Liver (tissue), 3 donors: ENCODE results near the gene UMODL1.

Experiments
- EGR1 ChIP-seq, 2 donors: IDR thresholded peaks; 2 replicates each; pipeline ENCODE4 v1.6.1; 2016 to 2018; ENCODE audit warnings: antibody characterized with exemption in 2 of 2, low read depth in 2 of 2
- FOXA1 ChIP-seq: IDR thresholded peaks from 2 replicates; pipeline ENCODE4 v1.6.1; 2016; ENCODE audit warnings: antibody characterized with exemption
- YY1 ChIP-seq: IDR thresholded peaks from 2 replicates; pipeline ENCODE4 v1.6.1; 2016; ENCODE audit warnings: antibody characterized with exemption, mild to moderate bottlenecking
- TF ChIP-seq, protein P1 (sequence below): fragments of 150-350 bp; IDR thresholded peaks from 2 replicates; pipeline ENCODE4 v1.5.1; 2017; ENCODE audit warnings: improper control_type of control experiment, low read depth, low read length; ENCODE audit not compliant: missing input control
- donor health status: healthy.
- donor health status: healthy.

DNA sequence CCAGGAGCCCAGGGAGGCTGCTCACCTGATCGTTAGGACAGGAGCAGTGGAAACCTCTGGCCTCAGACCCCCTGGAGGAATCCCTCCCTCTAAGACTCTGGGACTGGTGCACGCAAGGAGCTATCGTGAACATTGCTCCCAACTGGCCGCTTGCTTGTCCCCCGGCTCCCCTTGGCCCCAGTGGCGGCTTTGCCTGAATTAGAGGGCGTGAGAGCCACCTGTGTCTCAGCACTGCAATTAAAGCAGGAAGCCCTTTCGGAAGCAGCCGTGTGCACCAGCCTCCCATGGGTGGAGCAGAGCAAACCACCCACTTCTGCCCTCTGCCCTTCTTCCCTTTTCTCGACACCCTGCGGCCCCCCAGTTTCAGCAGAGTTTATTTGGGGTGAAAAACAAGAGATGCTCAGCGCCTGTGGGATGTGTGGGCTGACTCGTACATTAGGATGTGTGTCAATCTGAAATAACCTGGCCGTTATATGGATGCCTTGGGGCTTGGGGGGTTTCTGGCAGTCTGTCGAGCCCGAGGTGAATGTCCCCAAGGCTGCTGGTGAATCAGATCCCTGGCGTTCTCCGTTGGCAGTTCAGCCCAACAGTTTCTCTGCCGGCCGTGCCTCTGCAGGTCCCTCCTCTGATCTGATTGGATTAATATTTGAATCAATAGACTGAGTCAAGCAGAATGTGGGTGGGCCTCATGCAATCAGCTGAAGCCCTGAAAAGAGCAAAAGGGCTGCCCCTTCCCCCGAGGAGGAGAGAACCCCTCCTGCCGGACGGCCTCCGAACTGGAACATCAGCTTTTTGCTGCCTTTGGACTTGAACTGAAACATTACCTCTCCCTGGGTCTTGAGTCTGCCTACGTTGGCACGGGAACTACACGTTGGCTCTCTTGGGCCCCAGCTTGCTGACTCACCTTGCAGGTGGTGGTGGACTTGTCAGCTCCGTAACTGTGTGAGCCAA is 7.3 kb upstream of the UMODL1 start:
- no peak for TF ChIP-seq FOXA1
- TF ChIP-seq, protein P1, sequence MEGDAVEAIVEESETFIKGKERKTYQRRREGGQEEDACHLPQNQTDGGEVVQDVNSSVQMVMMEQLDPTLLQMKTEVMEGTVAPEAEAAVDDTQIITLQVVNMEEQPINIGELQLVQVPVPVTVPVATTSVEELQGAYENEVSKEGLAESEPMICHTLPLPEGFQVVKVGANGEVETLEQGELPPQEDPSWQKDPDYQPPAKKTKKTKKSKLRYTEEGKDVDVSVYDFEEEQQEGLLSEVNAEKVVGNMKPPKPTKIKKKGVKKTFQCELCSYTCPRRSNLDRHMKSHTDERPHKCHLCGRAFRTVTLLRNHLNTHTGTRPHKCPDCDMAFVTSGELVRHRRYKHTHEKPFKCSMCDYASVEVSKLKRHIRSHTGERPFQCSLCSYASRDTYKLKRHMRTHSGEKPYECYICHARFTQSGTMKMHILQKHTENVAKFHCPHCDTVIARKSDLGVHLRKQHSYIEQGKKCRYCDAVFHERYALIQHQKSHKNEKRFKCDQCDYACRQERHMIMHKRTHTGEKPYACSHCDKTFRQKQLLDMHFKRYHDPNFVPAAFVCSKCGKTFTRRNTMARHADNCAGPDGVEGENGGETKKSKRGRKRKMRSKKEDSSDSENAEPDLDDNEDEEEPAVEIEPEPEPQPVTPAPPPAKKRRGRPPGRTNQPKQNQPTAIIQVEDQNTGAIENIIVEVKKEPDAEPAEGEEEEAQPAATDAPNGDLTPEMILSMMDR, result no peak
- TF ChIP-seq EGR1 (IDR thresholded peaks at IDR 0.05; ENCODE audit: low read depth in 2 of 2), result no peak
- no peak for TF ChIP-seq YY1
